Keratinocyte (primary cell): Measurements from ENCODE around the gene TSHR. TPM values are rescaled to one million over a fixed set of nuclear protein-coding genes. Genes with fewer than 3 reads are reported as not detected.

Source experiments
- DNase-seq: peaks from one replicate; pipeline ENCODE4 v3.0.0-alpha.2; 2011; ENCODE audit warnings: low read depth, missing footprints, low spot score
- FAIRE-seq: peaks from 2 replicates; lab custom pipeline; 2011; peaks lifted over from hg19 to GRCh38; lab: Jason Lieb, UNC
- H2AFZ ChIP-seq: 2 replicates; pipeline ENCODE4 v1.6.0; 2012; ENCODE audit warnings: low read length, control low read depth, inconsistent platforms; ENCODE audit not compliant: control insufficient read depth
- H3K27ac ChIP-seq: 2 replicates; pipeline ENCODE4 v1.5.1; 2011; ENCODE audit warnings: low read length; ENCODE audit not compliant: control insufficient read depth, insufficient read depth
- H3K27me3 ChIP-seq: 3 replicates; pipeline ENCODE4 v1.6.0; 2011; ENCODE audit warnings: low read length; ENCODE audit not compliant: control insufficient read depth, insufficient read depth; ENCODE audit errors: extremely low read depth
- H3K36me3 ChIP-seq, 2 experiments: 2 replicates in 1 of 2; 3 replicates in 1 of 2; pipeline ENCODE4 v1.5.1; 2011; ENCODE audit warnings: low read length in 2 of 2, mild to moderate bottlenecking in 1 of 2; ENCODE audit not compliant: control insufficient read depth in 2 of 2, insufficient read depth in 2 of 2; ENCODE audit errors: extremely low read depth in 1 of 2
- H3K4me1 ChIP-seq: 3 replicates; pipeline ENCODE4 v1.5.1; 2011; ENCODE audit warnings: low read length; ENCODE audit not compliant: control insufficient read depth, insufficient read depth; ENCODE audit errors: extremely low read depth
- H3K4me2 ChIP-seq: 3 replicates; pipeline ENCODE4 v1.6.0; 2011; ENCODE audit warnings: low read depth, low read length; ENCODE audit not compliant: control insufficient read depth, insufficient read depth; ENCODE audit errors: extremely low read depth
- H3K4me3 ChIP-seq, 3 experiments: fragments of 200-600 bp in 1 of 3; sonication (generic) in 1 of 3; 2 replicates in 2 of 3; 3 replicates in 1 of 3; pipeline ENCODE4 v1.5.1; 2011 to 2016; ENCODE audit warnings: low read length in 3 of 3, mild to moderate bottlenecking in 3 of 3, control low read depth in 2 of 3, inconsistent platforms in 1 of 3, low read depth in 1 of 3, mixed read lengths in 1 of 3, mixed run types in 1 of 3, moderate library complexity in 1 of 3; ENCODE audit not compliant: control insufficient read depth in 2 of 3, insufficient read depth in 2 of 3; ENCODE audit errors: extremely low read depth in 1 of 3
- H3K79me2 ChIP-seq: 2 replicates; pipeline ENCODE4 v1.6.0; 2012; ENCODE audit warnings: low read length; ENCODE audit not compliant: control insufficient read depth, insufficient read depth
- H3K9ac ChIP-seq: 3 replicates; pipeline ENCODE4 v1.6.0; 2011; ENCODE audit warnings: low read length; ENCODE audit not compliant: control insufficient read depth, insufficient read depth; ENCODE audit errors: extremely low read depth
- H3K9me1 ChIP-seq: 3 replicates; pipeline ENCODE4 v1.6.0; 2011; ENCODE audit warnings: low read length; ENCODE audit not compliant: control insufficient read depth, insufficient read depth; ENCODE audit errors: extremely low read depth
- H3K9me3 ChIP-seq: 2 replicates; pipeline ENCODE4 v1.5.1; 2012; ENCODE audit warnings: low read depth, low read length; ENCODE audit not compliant: control insufficient read depth
- H4K20me1 ChIP-seq: 3 replicates; pipeline ENCODE4 v1.6.0; 2011; ENCODE audit warnings: low read length; ENCODE audit not compliant: control insufficient read depth, insufficient read depth; ENCODE audit errors: extremely low read depth
- EZH2 ChIP-seq: IDR thresholded peaks from one replicate; pipeline ENCODE4 v1.6.1; 2012; ENCODE audit warnings: inconsistent platforms, mild to moderate bottlenecking, low read length, moderate library complexity
- dilution Hi-C: fragments of 300-500 bp; cut with MboI; formaldehyde crosslinking; loops from one replicate; pipeline ENCODE4 v1.7.0; 2020; ENCODE audit warnings: low sequenced_read_pairs; ENCODE audit not compliant: extremely low pct_ligation_motif_present
- polyA plus RNA-seq, 5 experiments: library from polyadenylated mRNA; depleted of rRNA in 3 of 5; stranded (reverse) in 3 of 5; stranded (forward) in 1 of 5; unstranded in 1 of 5; fragments of >200 nt; gene quantifications; 1 replicate in 1 of 5; 2 replicates in 3 of 5; 3 replicates in 1 of 5; pipeline versions ENCODE4 v1.2.1 to v1.2.3, GENCODE V29; 2011 to 2012; ENCODE audit warnings: missing spikeins in 2 of 5, low read depth in 1 of 5, low replicate concordance in 1 of 5
- TF ChIP-seq, protein P1 (sequence below), 3 experiments: IDR thresholded peaks in 1 of 3; conservative IDR thresholded peaks in 1 of 3; optimal IDR thresholded peaks in 1 of 3; 2 replicates in 2 of 3; 3 replicates in 1 of 3; pipeline versions ENCODE3 to v1.5.1; 2011; ENCODE audit warnings: low read length in 3 of 3, mild to moderate bottlenecking in 3 of 3, moderate library complexity in 2 of 3, control low read depth in 1 of 3, inconsistent platforms in 1 of 3; ENCODE audit not compliant: insufficient read depth in 2 of 3; ENCODE audit errors: extremely low read depth in 1 of 3

TSHR gene
- polyA plus RNA-seq, 1 donor (not counting 4 experiments of a cell fraction or from before 2014, with no cell fraction given), result 0.03 TPM

DNA sequence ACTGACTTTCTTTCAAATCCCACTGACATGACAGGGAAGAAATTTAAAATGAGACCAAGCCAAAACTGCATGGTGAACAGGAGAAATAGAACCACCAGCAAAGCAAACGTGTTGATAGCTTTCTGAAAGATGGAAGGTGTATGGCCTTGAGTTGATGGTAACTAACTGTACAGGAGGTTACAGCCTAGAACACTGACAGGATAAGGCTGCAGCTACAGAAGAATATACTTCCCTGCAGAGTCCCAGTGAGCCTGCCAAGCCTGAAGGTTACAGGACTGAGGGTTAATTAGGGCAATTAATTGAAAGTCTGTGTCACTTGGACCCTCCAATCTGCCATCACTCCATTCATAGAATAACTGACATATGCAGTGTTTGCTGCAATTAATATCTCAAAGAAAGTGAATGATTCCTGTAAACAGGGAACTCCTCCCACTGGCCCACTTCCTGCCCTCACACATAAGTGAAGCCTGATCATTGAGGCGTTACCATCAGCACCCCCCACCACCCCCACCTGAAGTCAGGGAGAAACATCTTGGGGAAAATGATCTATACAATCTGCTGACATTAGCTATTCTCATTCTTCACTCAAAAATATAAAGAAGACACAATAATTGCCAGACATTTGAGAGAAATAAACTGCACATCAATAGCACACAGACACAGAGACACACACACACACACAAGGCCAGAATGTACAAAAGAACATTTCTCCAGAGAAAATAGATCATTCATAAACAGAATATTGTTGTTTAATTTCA lies 191.9 kb downstream of the TSHR start:
- no peaks in the 10 kb centered on the region for H3K79me2 ChIP-seq
- no peaks in the 10 kb centered on the region for H3K36me3 ChIP-seq
- H3K27ac ChIP-seq, result no peak overlapping the region
- dilution Hi-C loops, result no loop called here
- no peak overlapping the region for H3K4me3 ChIP-seq
- TF ChIP-seq, protein P1, sequence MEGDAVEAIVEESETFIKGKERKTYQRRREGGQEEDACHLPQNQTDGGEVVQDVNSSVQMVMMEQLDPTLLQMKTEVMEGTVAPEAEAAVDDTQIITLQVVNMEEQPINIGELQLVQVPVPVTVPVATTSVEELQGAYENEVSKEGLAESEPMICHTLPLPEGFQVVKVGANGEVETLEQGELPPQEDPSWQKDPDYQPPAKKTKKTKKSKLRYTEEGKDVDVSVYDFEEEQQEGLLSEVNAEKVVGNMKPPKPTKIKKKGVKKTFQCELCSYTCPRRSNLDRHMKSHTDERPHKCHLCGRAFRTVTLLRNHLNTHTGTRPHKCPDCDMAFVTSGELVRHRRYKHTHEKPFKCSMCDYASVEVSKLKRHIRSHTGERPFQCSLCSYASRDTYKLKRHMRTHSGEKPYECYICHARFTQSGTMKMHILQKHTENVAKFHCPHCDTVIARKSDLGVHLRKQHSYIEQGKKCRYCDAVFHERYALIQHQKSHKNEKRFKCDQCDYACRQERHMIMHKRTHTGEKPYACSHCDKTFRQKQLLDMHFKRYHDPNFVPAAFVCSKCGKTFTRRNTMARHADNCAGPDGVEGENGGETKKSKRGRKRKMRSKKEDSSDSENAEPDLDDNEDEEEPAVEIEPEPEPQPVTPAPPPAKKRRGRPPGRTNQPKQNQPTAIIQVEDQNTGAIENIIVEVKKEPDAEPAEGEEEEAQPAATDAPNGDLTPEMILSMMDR (optimal IDR thresholded peaks at IDR 0.05 in 1 of 3, IDR thresholded peaks at IDR 0.05 in 1 of 3, conservative IDR thresholded peaks at IDR 0.05 in 1 of 3; ENCODE audit: extremely low read depth in 1 of 3, insufficient read depth in 2 of 3, low read length in 3 of 3), result no peak
- TF ChIP-seq EZH2, result no peak
- FAIRE-seq (no peak), DNase-seq (no peak)
- no peaks in the 10 kb centered on the region for H3K27me3 ChIP-seq
- no peaks in the 10 kb centered on the region for H4K20me1 ChIP-seq
- H3K9ac ChIP-seq, result no peak overlapping the region
- H3K9me3 ChIP-seq, result no peaks in the 10 kb centered on the region
- H2AFZ ChIP-seq, result no peak overlapping the region
- H3K9me1 ChIP-seq, result no peaks in the 10 kb centered on the region
- no peak overlapping the region for H3K4me2 ChIP-seq
- H3K4me1 ChIP-seq, result no peaks in the 10 kb centered on the region

DNA sequence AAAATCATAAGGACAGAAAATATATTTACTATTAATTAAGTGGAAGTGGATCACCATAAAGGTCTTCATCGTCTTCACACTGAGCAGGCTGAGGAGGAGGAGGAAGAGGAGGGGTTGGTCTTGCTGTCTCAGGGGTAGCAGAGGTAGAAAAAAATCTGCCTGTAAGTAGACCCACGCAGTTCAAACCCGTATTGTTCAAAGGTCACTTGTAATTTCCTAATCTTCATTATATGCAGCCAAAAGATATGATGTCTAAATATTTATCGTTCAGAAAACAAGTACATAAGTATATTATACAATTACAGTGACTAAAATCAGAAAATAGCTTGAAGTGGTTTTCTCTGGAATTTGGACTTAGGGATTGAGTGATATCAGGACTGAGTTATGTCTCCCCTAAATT lies 193.2 kb downstream of the TSHR start:
- Histone ChIP-seq H3K9me1 (no peaks in the 10 kb centered on the region), H3K27ac (no peak overlapping the region), H3K9ac (no peak overlapping the region), H3K4me2 (no peak overlapping the region), H3K36me3 (no peaks in the 10 kb centered on the region), H3K27me3 (no peaks in the 10 kb centered on the region), H3K79me2 (no peaks in the 10 kb centered on the region), H3K4me1 (no peaks in the 10 kb centered on the region), H2AFZ (no peak overlapping the region), H3K9me3 (no peaks in the 10 kb centered on the region), H4K20me1 (no peaks in the 10 kb centered on the region), H3K4me3 (no peak overlapping the region)
- FAIRE-seq (no peak), DNase-seq (no peak)
- TF ChIP-seq, protein P1 (optimal IDR thresholded peaks at IDR 0.05 in 1 of 3, IDR thresholded peaks at IDR 0.05 in 1 of 3, conservative IDR thresholded peaks at IDR 0.05 in 1 of 3; ENCODE audit: extremely low read depth in 1 of 3, insufficient read depth in 2 of 3, low read length in 3 of 3), result no peak
- TF ChIP-seq EZH2, result no peak
- dilution Hi-C loops, result no loop called here
